Activated CD4-positive, alpha-beta T cell treated with anti-CD3 and anti-CD28 coated beads, Interleukin-2, amount 10 ng/mL, durations not matched to agents 7 days and 5 days (primary cell): ENCODE results near the gene HSPA14. TPM values are rescaled to one million over a fixed set of nuclear protein-coding genes. Genes with fewer than 3 reads are reported as not detected.

Experiments used
- CTCF ChIA-PET: fragments of 350-600 bp; sonication (Branson Sonifier 250); formaldehyde crosslinking; loops from one replicate; lab custom pipeline; 2021; ENCODE audit warnings: antibody characterized with exemption; lab: Charles Lee
- POLR2A ChIA-PET: fragments of 350-600 bp; sonication (Branson Sonifier 250); formaldehyde crosslinking; loops from one replicate; lab custom pipeline; 2021; ENCODE audit warnings: antibody characterized with exemption; lab: Charles Lee
- DNase-seq: peaks from one replicate; pipeline ENCODE4 v3.0.0-alpha.2; 2020
- H3K27ac Mint-ChIP-seq: one replicate; pipeline ENCODE4 v1.8.0; 2021; ENCODE audit warnings: mild to moderate bottlenecking, moderate library complexity, mixed read lengths
- H3K27me3 Mint-ChIP-seq: one replicate; pipeline ENCODE4 v1.8.0; 2021; ENCODE audit warnings: mixed read lengths
- H3K36me3 Mint-ChIP-seq: one replicate; pipeline ENCODE4 v1.8.0; 2021; ENCODE audit warnings: low read depth, mixed read lengths
- H3K4me1 Mint-ChIP-seq: one replicate; pipeline ENCODE4 v1.8.0; 2021; ENCODE audit warnings: mixed read lengths
- H3K4me3 Mint-ChIP-seq: one replicate; pipeline ENCODE4 v1.8.0; 2021; ENCODE audit warnings: mild to moderate bottlenecking, moderate library complexity, mixed read lengths
- H3K9me3 Mint-ChIP-seq: one replicate; pipeline ENCODE4 v1.8.0; 2021; ENCODE audit warnings: mixed read lengths
- total RNA-seq, 2 experiments: library from RNA; stranded (reverse); gene quantifications; one replicate each; pipeline ENCODE4 v1.2.3, GENCODE V29; 2021

The HSPA14 gene
- total RNA-seq, 2 experiments from 2014 or later, result 24.6 to 26.8 TPM

- peak overlapping the region; percentile 58 for H3K27ac Mint-ChIP-seq
Measured at GRCh38 chr10:14876764-14877163, 38.7 kb downstream of the HSPA14 start.

GRCh38 chr10:14878266-14879123 lies 40.4 kb downstream of the HSPA14 start, which contains the start of gene SUV39H2:
SUV39H2 (plus strand) TSS chr10:14878866; CDS start chr10:14878889, 23 bp downstream.
- peak; percentile 94 for DNase-seq
- ChIA-PET POLR2A (interaction anchor here (0.5 to 0.9 kb wide), 3 partner anchors 48 to 391 kb away, joined by 3 to 5 read pairs (median 4); no protein-coding TSS in a partner anchor), CTCF (interaction anchor here (0.6 to 1.9 kb wide), 10 partner anchors 9 to 350 kb away, joined by 3 to 4 read pairs (median 3); partner anchors contain the start of gene DCLRE1C)
- Mint-ChIP-seq H3K4me1 (peaks cover 53% of the 10 kb centered on the region), H3K27ac (peak within 1 kb of the TSS; percentile 92), H3K4me3 (peak within 1 kb of the TSS; percentile 96), H3K27me3 (no peaks in the 10 kb centered on the region), H3K36me3 (peaks cover 13% of the 10 kb centered on the region), H3K9me3 (no peaks in the 10 kb centered on the region)

More at GRCh38 chr10:14876764-14877163, 38.7 kb downstream of the HSPA14 start:
- H3K4me3 Mint-ChIP-seq, result peak overlapping the region; percentile 96
- no peaks in the 10 kb centered on the region for H3K27me3 Mint-ChIP-seq
- H3K9me3 Mint-ChIP-seq, result no peaks in the 10 kb centered on the region
- CTCF ChIA-PET, result interaction anchor here (1.2 kb wide), 1 partner anchor 262 kb away, joined by 3 read pairs; no protein-coding TSS in a partner anchor
- POLR2A ChIA-PET, result no interaction called here
- peaks cover 42% of the 10 kb centered on the region for H3K4me1 Mint-ChIP-seq
- H3K36me3 Mint-ChIP-seq, result peaks cover 2% of the 10 kb centered on the region
- no peak for DNase-seq

- CTCF ChIA-PET, result interaction anchor here (0.9 to 1.9 kb wide), 5 partner anchors 10 to 350 kb away, joined by 3 to 4 read pairs (median 4); partner anchors contain the start of gene DCLRE1C
- Mint-ChIP-seq H3K4me3 (peak overlapping the region; percentile 96), H3K4me1 (peaks cover 53% of the 10 kb centered on the region), H3K9me3 (no peaks in the 10 kb centered on the region), H3K27ac (peak overlapping the region; percentile 90), H3K27me3 (no peaks in the 10 kb centered on the region), H3K36me3 (peaks cover 13% of the 10 kb centered on the region)
- DNase-seq, result peak; percentile 41
- POLR2A ChIA-PET, result interaction anchor here (0.5 kb wide), 1 partner anchor 47 kb away, joined by 5 read pairs; no protein-coding TSS in a partner anchor
Measured at GRCh38 chr10:14879124-14879927, 41.2 kb downstream of the HSPA14 start.

- ChIA-PET POLR2A (interaction anchor here (0.6 kb wide), 1 partner anchor 305 kb away, joined by 3 read pairs; no protein-coding TSS in a partner anchor), CTCF (interaction anchor here (1.9 kb wide), 1 partner anchor 74 kb away, joined by 4 read pairs; the partner anchor contains the start of gene DCLRE1C)
Measured at GRCh38 chr10:14879928-14880193, 41.8 kb downstream of the HSPA14 start.

GRCh38 chr10:14880229-14880628 lies 42.1 kb downstream of the HSPA14 start:
- ChIA-PET CTCF (interaction anchor here (1.9 kb wide), 1 partner anchor 74 kb away, joined by 4 read pairs; the partner anchor contains the start of gene DCLRE1C), POLR2A (interaction anchor here (0.6 kb wide), 1 partner anchor 306 kb away, joined by 3 read pairs; no protein-coding TSS in a partner anchor)
- Mint-ChIP-seq H3K27me3 (no peaks in the 10 kb centered on the region), H3K9me3 (no peaks in the 10 kb centered on the region), H3K27ac (peak overlapping the region; percentile 90), H3K4me3 (peak overlapping the region; percentile 96), H3K36me3 (peaks cover 13% of the 10 kb centered on the region), H3K4me1 (peaks cover 52% of the 10 kb centered on the region)
- no peak for DNase-seq

More at GRCh38 chr10:14879928-14880193, 41.8 kb downstream of the HSPA14 start:
- no peak for DNase-seq
- Mint-ChIP-seq H3K4me3 (peak overlapping the region; percentile 96), H3K9me3 (no peaks in the 10 kb centered on the region), H3K36me3 (peaks cover 13% of the 10 kb centered on the region), H3K27ac (peak overlapping the region; percentile 90), H3K27me3 (no peaks in the 10 kb centered on the region), H3K4me1 (peaks cover 53% of the 10 kb centered on the region)

GRCh38 chr10:14884082-14884481 lies 46.0 kb downstream of the HSPA14 start:
- ChIA-PET POLR2A (no interaction called here), CTCF (interaction anchor here (1.4 to 1.9 kb wide), 2 partner anchors 47 to 75 kb away, joined by 3 to 5 read pairs; partner anchors contain the start of gene MEIG1)
- H3K4me3 Mint-ChIP-seq, result no peak overlapping the region
- peak overlapping the region; percentile 3 for H3K27ac Mint-ChIP-seq
- no peaks in the 10 kb centered on the region for H3K27me3 Mint-ChIP-seq
- DNase-seq, result no peak
- H3K9me3 Mint-ChIP-seq, result no peaks in the 10 kb centered on the region
- H3K36me3 Mint-ChIP-seq, result peaks cover 13% of the 10 kb centered on the region
- peaks cover 29% of the 10 kb centered on the region for H3K4me1 Mint-ChIP-seq

GRCh38 chr10:14889318-14889717 lies 51.2 kb downstream of the HSPA14 start:
- ChIA-PET CTCF (interaction anchor here (0.6 to 1.1 kb wide), 4 partner anchors 17 to 155 kb away, joined by 3 to 4 read pairs (median 3); no protein-coding TSS in a partner anchor), POLR2A (no interaction called here)
- no peaks in the 10 kb centered on the region for H3K27me3 Mint-ChIP-seq
- no peaks in the 10 kb centered on the region for H3K9me3 Mint-ChIP-seq
- DNase-seq, result no peak
- peaks cover 5% of the 10 kb centered on the region for H3K4me1 Mint-ChIP-seq
- no peak overlapping the region for H3K27ac Mint-ChIP-seq
- peaks cover 7% of the 10 kb centered on the region for H3K36me3 Mint-ChIP-seq
- H3K4me3 Mint-ChIP-seq, result no peak overlapping the region

GRCh38 chr10:14891151-14891550 lies 53.0 kb downstream of the HSPA14 start:
- POLR2A ChIA-PET, result no interaction called here
- H3K4me1 Mint-ChIP-seq, result peaks cover 8% of the 10 kb centered on the region
- H3K27ac Mint-ChIP-seq, result no peak overlapping the region
- H3K36me3 Mint-ChIP-seq, result peaks cover 10% of the 10 kb centered on the region
- H3K4me3 Mint-ChIP-seq, result no peak overlapping the region
- H3K9me3 Mint-ChIP-seq, result peaks cover 2% of the 10 kb centered on the region
- H3K27me3 Mint-ChIP-seq, result no peaks in the 10 kb centered on the region
- no peak for DNase-seq
- CTCF ChIA-PET, result no interaction called here

GRCh38 chr10:14904316-14904732 lies 66.2 kb downstream of the HSPA14 start:
- no peak overlapping the region for H3K27ac Mint-ChIP-seq
- peak; percentile 49 for DNase-seq
- peaks cover 28% of the 10 kb centered on the region for H3K4me1 Mint-ChIP-seq
- H3K36me3 Mint-ChIP-seq, result peaks cover 51% of the 10 kb centered on the region
- ChIA-PET POLR2A (no interaction called here), CTCF (interaction anchor here (0.8 to 1.4 kb wide), 2 partner anchors 43 to 322 kb away, joined by 3 to 4 read pairs; no protein-coding TSS in a partner anchor)
- H3K27me3 Mint-ChIP-seq, result no peaks in the 10 kb centered on the region
- peaks cover 2% of the 10 kb centered on the region for H3K9me3 Mint-ChIP-seq
- H3K4me3 Mint-ChIP-seq, result no peak overlapping the region

GRCh38 chr10:14904864-14905263 lies 66.8 kb downstream of the HSPA14 start:
- no peaks in the 10 kb centered on the region for H3K27me3 Mint-ChIP-seq
- H3K4me1 Mint-ChIP-seq, result peaks cover 28% of the 10 kb centered on the region
- H3K4me3 Mint-ChIP-seq, result no peak overlapping the region
- POLR2A ChIA-PET, result no interaction called here
- CTCF ChIA-PET, result interaction anchor here (0.8 to 2.9 kb wide), 4 partner anchors 9 to 322 kb away, joined by 3 to 5 read pairs (median 4); no protein-coding TSS in a partner anchor
- no peak overlapping the region for H3K27ac Mint-ChIP-seq
- peaks cover 54% of the 10 kb centered on the region for H3K36me3 Mint-ChIP-seq
- no peak for DNase-seq
- H3K9me3 Mint-ChIP-seq, result peaks cover 2% of the 10 kb centered on the region

- Mint-ChIP-seq H3K4me1 (peaks cover 35% of the 10 kb centered on the region), H3K36me3 (peaks cover 64% of the 10 kb centered on the region), H3K27ac (peak overlapping the region; percentile 73), H3K27me3 (no peaks in the 10 kb centered on the region), H3K9me3 (peaks cover 2% of the 10 kb centered on the region), H3K4me3 (no peak overlapping the region)
- no peak for DNase-seq
- ChIA-PET CTCF (interaction anchor here (0.5 to 2.9 kb wide), 5 partner anchors 10 to 342 kb away, joined by 3 to 5 read pairs (median 4); no protein-coding TSS in a partner anchor), POLR2A (no interaction called here)
Measured at GRCh38 chr10:14905890-14906289, 67.8 kb downstream of the HSPA14 start.

GRCh38 chr10:14906765-14907164 lies 68.7 kb downstream of the HSPA14 start:
- CTCF ChIA-PET, result interaction anchor here (1.1 to 2.9 kb wide), 2 partner anchors 10 to 18 kb away, joined by 3 to 5 read pairs; no protein-coding TSS in a partner anchor

More at GRCh38 chr10:14906765-14907164, 68.7 kb downstream of the HSPA14 start:
- Mint-ChIP-seq H3K9me3 (peaks cover 4% of the 10 kb centered on the region), H3K27me3 (no peaks in the 10 kb centered on the region), H3K27ac (no peak overlapping the region), H3K4me1 (peaks cover 38% of the 10 kb centered on the region), H3K4me3 (no peak overlapping the region), H3K36me3 (peaks cover 70% of the 10 kb centered on the region)
- POLR2A ChIA-PET, result no interaction called here
- DNase-seq, result no peak
